B cell (primary cell): ENCODE results near the gene NHP2. TPM values are rescaled to one million over a fixed set of nuclear protein-coding genes. Genes with fewer than 3 reads are reported as not detected.

Source experiments
- ATAC-seq: fragments of 200-7000 bp; cut with Tn5 transposase; one replicate; pipeline ENCODE4 v1.10.0; 2021; ENCODE audit warnings: low read depth, mild to moderate bottlenecking, moderate number of reproducible peaks, moderate library complexity
- CTCF ChIA-PET: fragments of 350-600 bp; sonication (Branson Sonifier 250); formaldehyde crosslinking; loops from one replicate; lab custom pipeline; 2021; ENCODE audit warnings: antibody characterized with exemption, inconsistent platforms; lab: Charles Lee
- POLR2A ChIA-PET: fragments of 350-600 bp; sonication (Branson Sonifier 250); formaldehyde crosslinking; loops from one replicate; lab custom pipeline; 2021; ENCODE audit warnings: antibody characterized with exemption; lab: Charles Lee
- DNase-seq: peaks from one replicate; pipeline ENCODE4 v3.0.0; 2013
- H2AFZ ChIP-seq: 2 replicates; pipeline ENCODE4 v1.6.1; 2012; ENCODE audit warnings: mild to moderate bottlenecking, low read depth, low read length; ENCODE audit not compliant: insufficient read depth, poor library complexity, severe bottlenecking
- H3K27ac ChIP-seq, 2 donors: 1 replicate in 1 of 2; 2 replicates in 1 of 2; pipeline ENCODE4 v1.5.1; 2012 to 2013; ENCODE audit warnings: low read length in 2 of 2, mild to moderate bottlenecking in 2 of 2, moderate library complexity in 1 of 2
- H3K27me3 ChIP-seq, 4 experiments: fragments of 200-600 bp in 1 of 4; sonication (generic) in 1 of 4; replicated peaks in 1 of 4; 1 replicate in 2 of 4; 2 replicates in 2 of 4; pipeline versions ENCODE4 v1.6.1 to v1.7.0; 2013 to 2016; ENCODE audit warnings: low read length in 3 of 4, mild to moderate bottlenecking in 2 of 4, mixed read lengths in 1 of 4, moderate library complexity in 1 of 4; ENCODE audit not compliant: insufficient read depth in 4 of 4, control insufficient read depth in 3 of 4; ENCODE audit errors: control extremely low read depth in 1 of 4
- H3K36me3 ChIP-seq, 2 experiments: replicated peaks in 1 of 2; 1 replicate in 1 of 2; 2 replicates in 1 of 2; pipeline versions ENCODE4 v1.6.1 to v1.7.1; 2013; ENCODE audit warnings: low read length in 1 of 2; ENCODE audit not compliant: insufficient read depth in 2 of 2, control insufficient read depth in 1 of 2; ENCODE audit errors: control extremely low read depth in 1 of 2, extremely low read depth in 1 of 2
- H3K4me1 ChIP-seq, 2 donors: fragments of 200-600 bp in 1 of 2; sonication (generic) in 1 of 2; 1 replicate in 1 of 2; 2 replicates in 1 of 2; pipeline versions ENCODE4 v1.5.1 to v1.6.1; 2013 to 2017; ENCODE audit warnings: low read length in 2 of 2; ENCODE audit not compliant: control insufficient read depth in 2 of 2, insufficient read depth in 2 of 2
- H3K4me2 ChIP-seq: replicated peaks from 2 replicates; pipeline ENCODE3; 2012; ENCODE audit warnings: mild to moderate bottlenecking, low read depth, low read length; ENCODE audit not compliant: poor library complexity, severe bottlenecking
- H3K4me3 ChIP-seq, 5 experiments: fragments of 200-600 bp in 1 of 5; sonication (generic) in 1 of 5; 1 replicate in 3 of 5; 2 replicates in 2 of 5; pipeline versions ENCODE4 v1.5.1 to v1.7.0; 2011 to 2016; ENCODE audit warnings: low read length in 4 of 5, mild to moderate bottlenecking in 4 of 5, low read depth in 2 of 5, control low read depth in 1 of 5, moderate library complexity in 1 of 5; ENCODE audit not compliant: insufficient read depth in 1 of 5; ENCODE audit errors: control extremely low read depth in 1 of 5, extremely low read depth in 1 of 5
- H3K79me2 ChIP-seq: fragments of 200-600 bp; sonication (generic); one replicate; pipeline ENCODE4 v1.6.0; 2016; ENCODE audit warnings: low read length; ENCODE audit not compliant: control insufficient read depth, insufficient read depth
- H3K9ac ChIP-seq: fragments of 200-600 bp; sonication (generic); 2 replicates; pipeline ENCODE4 v1.6.1; 2017; ENCODE audit warnings: mild to moderate bottlenecking, low read length, moderate library complexity
- H3K9me3 ChIP-seq, 3 donors: one replicate each; pipeline versions ENCODE4 v1.6.1 to v1.7.1; 2013; ENCODE audit warnings: low read length in 2 of 3; ENCODE audit not compliant: control insufficient read depth in 2 of 3, insufficient read depth in 1 of 3; ENCODE audit errors: control extremely low read depth in 1 of 3
- H4K20me1 ChIP-seq: 2 replicates; pipeline ENCODE4 v1.6.0; 2012; ENCODE audit warnings: mild to moderate bottlenecking, low read length; ENCODE audit not compliant: insufficient read depth, control insufficient read depth, poor library complexity, severe bottlenecking
- H3K27ac Mint-ChIP-seq: one replicate; pipeline ENCODE4 v1.8.0; 2021; ENCODE audit warnings: mixed read lengths
- H3K27me3 Mint-ChIP-seq: one replicate; pipeline ENCODE4 v1.8.0; 2021; ENCODE audit warnings: mixed read lengths
- H3K4me1 Mint-ChIP-seq: one replicate; pipeline ENCODE4 v1.8.0; 2021; ENCODE audit warnings: mixed read lengths
- H3K4me3 Mint-ChIP-seq: one replicate; pipeline ENCODE4 v1.8.0; 2021; ENCODE audit warnings: mixed read lengths
- H3K9me3 Mint-ChIP-seq: one replicate; pipeline ENCODE4 v1.8.0; 2022; ENCODE audit warnings: mixed read lengths; ENCODE audit not compliant: insufficient read depth
- CTCF ChIP-seq: fragments of 200-600 bp; IDR thresholded peaks from one replicate; pipeline ENCODE4 v1.8.0; 2022; ENCODE audit warnings: antibody characterized with exemption, mild to moderate bottlenecking
- EZH2 ChIP-seq: IDR thresholded peaks from 2 replicates; pipeline ENCODE4 v1.6.1; 2012; ENCODE audit warnings: borderline replicate concordance, low read depth, mild to moderate bottlenecking, moderate library complexity, low read length; ENCODE audit not compliant: insufficient read depth, poor library complexity, severe bottlenecking
- WGBS: methylation state at CpG from one replicate; pipeline ENCODE4 v1.1.5; 2013; ENCODE audit warnings: missing lambda C conversion rate; ENCODE audit not compliant: insufficient coverage; 5-methylcytosine and 5-hydroxymethylcytosine counted together
- intact Hi-C: fragments of 100-400 bp; cut with micrococcal nuclease; formaldehyde crosslinking; loops from one replicate; pipeline ENCODE4 v1.10.0; 2022
- polyA plus RNA-seq: library from polyadenylated mRNA; depleted of rRNA; stranded (reverse); fragments of >200 nt; gene quantifications from 2 replicates; pipeline ENCODE4 v1.2.3, GENCODE V29; 2012
- total RNA-seq, 2 donors: library from RNA; stranded (reverse); fragments of 120-200 nt in 1 of 2; gene quantifications; 1 replicate in 1 of 2; 2 replicates in 1 of 2; pipeline versions ENCODE4 v1.2.3 to v1.2.4, GENCODE V29; 2013 to 2022

The NHP2 gene
- total and polyA plus RNA-seq, 2 donors (not counting 1 experiment from before 2014, with no cell fraction given), result 66.0 to 99.8 TPM

- ATAC-seq, result no peak
- Histone ChIP-seq H3K27ac (no peak overlapping the region), H3K9me3 (no peaks in the 10 kb centered on the region), H3K4me3 (no peak overlapping the region), H3K27me3 (peaks cover 0 to 18% (median 5%) of the 10 kb centered on the region in 4 experiments), H3K9ac (no peak overlapping the region), H3K4me2 (no peak overlapping the region), H2AFZ (no peak overlapping the region), H3K36me3 (no peaks in the 10 kb centered on the region), H3K4me1 (no peaks in the 10 kb centered on the region), H3K79me2 (no peaks in the 10 kb centered on the region), H4K20me1 (no peaks in the 10 kb centered on the region)
- TF ChIP-seq EZH2, result no peak
- no peak for TF ChIP-seq CTCF
- no peak overlapping the region for H3K4me3 Mint-ChIP-seq
- peaks cover 37% of the 10 kb centered on the region for H3K27me3 Mint-ChIP-seq
- DNase-seq, result no peak
- intact Hi-C loops, result no loop called here
- no peak overlapping the region for H3K27ac Mint-ChIP-seq
- ChIA-PET CTCF (interaction anchor here (0.7 kb wide), 1 partner anchor 1798 kb away, joined by 3 read pairs; no protein-coding TSS in a partner anchor), POLR2A (no interaction called here)
- H3K9me3 Mint-ChIP-seq, result no peaks in the 10 kb centered on the region
- no CpG with 5 or more reads among the region's 4 CpGs for WGBS
- no peaks in the 10 kb centered on the region for H3K4me1 Mint-ChIP-seq
Observed at GRCh38 chr5:178191661-178192060, 38.0 kb upstream of the NHP2 start.

- ATAC-seq (no peak), DNase-seq (no peak)
- Histone ChIP-seq H3K27me3 (peaks cover 0 to 13% (median 2%) of the 10 kb centered on the region in 4 experiments), H3K4me1 (no peaks in the 10 kb centered on the region), H3K36me3 (no peaks in the 10 kb centered on the region), H3K4me3 (no peak overlapping the region), H3K27ac (no peak overlapping the region), H2AFZ (no peak overlapping the region), H3K9me3 (no peaks in the 10 kb centered on the region), H3K79me2 (no peaks in the 10 kb centered on the region), H3K4me2 (no peak overlapping the region), H3K9ac (no peak overlapping the region), H4K20me1 (no peaks in the 10 kb centered on the region)
- 44% methylated on average over 2 of the region's 2 CpGs for WGBS
- intact Hi-C loops, result no loop called here
- Mint-ChIP-seq H3K27me3 (peaks cover 31% of the 10 kb centered on the region), H3K9me3 (no peaks in the 10 kb centered on the region), H3K4me1 (no peaks in the 10 kb centered on the region), H3K4me3 (no peak overlapping the region), H3K27ac (no peak overlapping the region)
- CTCF ChIA-PET, result no interaction called here
- no peak for TF ChIP-seq EZH2
- no peak for TF ChIP-seq CTCF
- POLR2A ChIA-PET, result interaction anchor here (0.6 kb wide), 1 partner anchor 55 kb away, joined by 3 read pairs; no protein-coding TSS in a partner anchor
Observed at GRCh38 chr5:178189433-178189832, 35.7 kb upstream of the NHP2 start.
